HEK293 (cell line): ENCODE measurements around the gene CSPG4.

Experiments used
- GLI4 ChIP-seq: fragments of 450-650 bp; formaldehyde crosslinking; IDR thresholded peaks from 2 replicates; pipeline ENCODE4 v1.5.1; 2016; ENCODE audit warnings: missing biosample characterization, missing genetic modification characterization
- MZF1 ChIP-seq: fragments of 450-650 bp; formaldehyde crosslinking; IDR thresholded peaks from 2 replicates; pipeline ENCODE4 v1.5.1; 2017; ENCODE audit warnings: missing biosample characterization, missing genetic modification characterization, borderline replicate concordance
- SCRT1 ChIP-seq: fragments of 450-650 bp; formaldehyde crosslinking; IDR thresholded peaks from 2 replicates; pipeline ENCODE4 v1.5.1; 2016; ENCODE audit warnings: missing biosample characterization, missing genetic modification characterization, borderline replicate concordance
- SP2 ChIP-seq: fragments of 450-650 bp; formaldehyde crosslinking; IDR thresholded peaks from 2 replicates; pipeline ENCODE4 v1.5.1; 2016; ENCODE audit warnings: missing biosample characterization, missing genetic modification characterization
- TCF7L2 ChIP-seq: IDR thresholded peaks from 2 replicates; pipeline ENCODE4 v1.6.1; 2011; ENCODE audit warnings: low read depth, mild to moderate bottlenecking, inconsistent platforms, low read length, moderate library complexity, borderline replicate concordance
- ZNF10 ChIP-seq: fragments of 450-650 bp; formaldehyde crosslinking; IDR thresholded peaks from 2 replicates; pipeline ENCODE4 v1.5.1; 2017; ENCODE audit warnings: missing biosample characterization, missing genetic modification characterization
- ZNF114 ChIP-seq: fragments of 450-650 bp; formaldehyde crosslinking; IDR thresholded peaks from 2 replicates; pipeline ENCODE4 v1.5.0; 2017; ENCODE audit warnings: missing biosample characterization, missing genetic modification characterization
- ZNF121 ChIP-seq: fragments of 450-650 bp; formaldehyde crosslinking; IDR thresholded peaks from 2 replicates; pipeline ENCODE4 v1.5.1; 2016; ENCODE audit warnings: missing biosample characterization, missing genetic modification characterization
- ZNF157 ChIP-seq: fragments of 450-650 bp; formaldehyde crosslinking; IDR thresholded peaks from 2 replicates; pipeline ENCODE4 v1.5.1; 2016; ENCODE audit warnings: missing biosample characterization, missing genetic modification characterization
- ZNF19 ChIP-seq: fragments of 450-650 bp; formaldehyde crosslinking; IDR thresholded peaks from 2 replicates; pipeline ENCODE4; 2016; ENCODE audit warnings: missing biosample characterization, missing genetic modification characterization, low read depth
- ZNF239 ChIP-seq: fragments of 450-650 bp; formaldehyde crosslinking; IDR thresholded peaks from 2 replicates; pipeline ENCODE4 v1.5.1; 2016; ENCODE audit warnings: missing biosample characterization, missing genetic modification characterization
- ZNF335 ChIP-seq: fragments of 450-650 bp; formaldehyde crosslinking; conservative IDR thresholded peaks from 2 replicates; pipeline ENCODE4 v1.5.1; 2016; ENCODE audit warnings: missing biosample characterization, missing genetic modification characterization
- ZNF366 ChIP-seq: fragments of 450-650 bp; formaldehyde crosslinking; conservative IDR thresholded peaks from 2 replicates; pipeline ENCODE4 v1.5.1; 2016; ENCODE audit warnings: missing biosample characterization, missing genetic modification characterization
- ZNF416 ChIP-seq: fragments of 450-650 bp; formaldehyde crosslinking; IDR thresholded peaks from 2 replicates; pipeline ENCODE4 v1.5.1; 2016; ENCODE audit warnings: missing biosample characterization, missing genetic modification characterization
- ZNF571 ChIP-seq: fragments of 450-650 bp; formaldehyde crosslinking; IDR thresholded peaks from 2 replicates; pipeline ENCODE4 v1.5.0; 2017; ENCODE audit warnings: missing biosample characterization, missing genetic modification characterization
- ZNF624 ChIP-seq: fragments of 450-650 bp; formaldehyde crosslinking; IDR thresholded peaks from 2 replicates; pipeline ENCODE4 v1.5.1; 2017; ENCODE audit warnings: missing biosample characterization, missing genetic modification characterization
- ZNF654 ChIP-seq: fragments of 450-650 bp; formaldehyde crosslinking; IDR thresholded peaks from 2 replicates; pipeline ENCODE4 v1.5.1; 2016; ENCODE audit warnings: low read depth, missing biosample characterization, missing genetic modification characterization
- ZNF707 ChIP-seq: fragments of 450-650 bp; formaldehyde crosslinking; IDR thresholded peaks from 2 replicates; pipeline ENCODE4 v1.5.1; 2016; ENCODE audit warnings: missing biosample characterization, missing genetic modification characterization
- ZNF776 ChIP-seq: fragments of 450-650 bp; formaldehyde crosslinking; IDR thresholded peaks from 2 replicates; pipeline ENCODE4 v1.5.0; 2017; ENCODE audit warnings: missing biosample characterization, missing genetic modification characterization, borderline replicate concordance
- ZNF792 ChIP-seq: fragments of 450-650 bp; formaldehyde crosslinking; IDR thresholded peaks from 2 replicates; pipeline ENCODE4 v1.5.1; 2016; ENCODE audit warnings: missing biosample characterization, missing genetic modification characterization
- ZSCAN30 ChIP-seq: fragments of 450-650 bp; IDR thresholded peaks from 2 replicates; pipeline ENCODE4 v1.5.1; 2018; ENCODE audit warnings: missing biosample characterization, mild to moderate bottlenecking, missing genetic modification characterization, moderate library complexity
- TF ChIP-seq, protein P1 (sequence below): fragments of 450-650 bp; formaldehyde crosslinking; IDR thresholded peaks from 2 replicates; pipeline ENCODE4 v1.5.1; 2016; ENCODE audit warnings: missing biosample characterization, missing genetic modification characterization
- TF ChIP-seq, protein P2 (sequence below): fragments of 450-650 bp; formaldehyde crosslinking; conservative IDR thresholded peaks from 2 replicates; pipeline ENCODE4 v1.5.1; 2016; ENCODE audit warnings: low read depth, missing biosample characterization, missing genetic modification characterization
- TF ChIP-seq, protein P3 (sequence below): fragments of 450-650 bp; IDR thresholded peaks from 2 replicates; pipeline ENCODE4 v1.5.1; 2018; ENCODE audit warnings: missing biosample characterization, missing genetic modification characterization
- TF ChIP-seq, protein P4 (sequence below): fragments of 450-650 bp; formaldehyde crosslinking; IDR thresholded peaks from 2 replicates; pipeline ENCODE4 v1.5.1; 2016; ENCODE audit warnings: missing biosample characterization, missing genetic modification characterization
- TF ChIP-seq, protein P5 (sequence below): fragments of 450-650 bp; IDR thresholded peaks from 2 replicates; pipeline ENCODE4 v1.5.1; 2018; ENCODE audit warnings: missing biosample characterization, mild to moderate bottlenecking, missing genetic modification characterization

Gene CSPG4

DNA sequence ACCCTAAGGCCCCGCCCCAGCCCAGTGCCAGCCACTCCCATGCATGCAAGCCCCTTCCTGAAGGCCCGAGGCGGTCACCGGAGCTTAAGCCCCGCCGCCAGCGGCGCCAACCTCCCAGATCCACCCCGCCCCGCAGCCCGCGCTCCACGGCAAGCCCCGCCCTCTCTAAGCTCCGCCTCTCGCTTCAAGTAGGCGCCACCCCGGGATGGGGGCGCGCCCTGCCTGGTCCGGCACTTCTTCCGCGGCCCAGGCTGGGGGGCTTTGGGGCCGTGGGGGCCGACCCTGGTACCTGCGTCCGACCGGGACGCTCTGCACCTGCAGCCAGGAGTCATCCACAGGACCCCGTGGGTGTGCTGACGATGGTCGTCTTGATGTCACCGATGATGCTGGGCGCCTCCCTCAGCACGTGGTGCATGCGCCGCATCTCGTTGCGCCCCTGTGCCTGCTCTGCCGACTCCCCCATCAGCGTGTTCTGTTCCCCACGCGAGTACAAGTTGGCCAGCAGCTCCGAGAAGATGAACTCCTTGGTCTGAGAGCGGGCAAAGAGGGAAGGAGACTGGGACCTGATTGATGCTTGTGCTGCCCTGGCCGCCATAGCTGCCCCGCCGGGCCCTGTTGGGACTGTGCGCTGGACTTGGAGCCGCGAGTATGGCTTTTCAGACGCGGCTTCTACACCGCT lies 26.1 kb upstream of the CSPG4 start (continued):
- no peak for TF ChIP-seq ZNF114 (tag by site-specific recombination)
- TF ChIP-seq ZNF335 (tag by site-specific recombination) = peak; percentile 95
- TF ChIP-seq ZNF366 (tag by site-specific recombination) = no peak
- TF ChIP-seq ZNF654 = no peak
- peak; percentile 94 for TF ChIP-seq SP2 (tag by site-specific recombination)
- no peak; the same call in 1 of the 2 replicates for TF ChIP-seq ZNF121 (tag by site-specific recombination)
- TF ChIP-seq ZNF624 = no peak
- TF ChIP-seq, protein P1, sequence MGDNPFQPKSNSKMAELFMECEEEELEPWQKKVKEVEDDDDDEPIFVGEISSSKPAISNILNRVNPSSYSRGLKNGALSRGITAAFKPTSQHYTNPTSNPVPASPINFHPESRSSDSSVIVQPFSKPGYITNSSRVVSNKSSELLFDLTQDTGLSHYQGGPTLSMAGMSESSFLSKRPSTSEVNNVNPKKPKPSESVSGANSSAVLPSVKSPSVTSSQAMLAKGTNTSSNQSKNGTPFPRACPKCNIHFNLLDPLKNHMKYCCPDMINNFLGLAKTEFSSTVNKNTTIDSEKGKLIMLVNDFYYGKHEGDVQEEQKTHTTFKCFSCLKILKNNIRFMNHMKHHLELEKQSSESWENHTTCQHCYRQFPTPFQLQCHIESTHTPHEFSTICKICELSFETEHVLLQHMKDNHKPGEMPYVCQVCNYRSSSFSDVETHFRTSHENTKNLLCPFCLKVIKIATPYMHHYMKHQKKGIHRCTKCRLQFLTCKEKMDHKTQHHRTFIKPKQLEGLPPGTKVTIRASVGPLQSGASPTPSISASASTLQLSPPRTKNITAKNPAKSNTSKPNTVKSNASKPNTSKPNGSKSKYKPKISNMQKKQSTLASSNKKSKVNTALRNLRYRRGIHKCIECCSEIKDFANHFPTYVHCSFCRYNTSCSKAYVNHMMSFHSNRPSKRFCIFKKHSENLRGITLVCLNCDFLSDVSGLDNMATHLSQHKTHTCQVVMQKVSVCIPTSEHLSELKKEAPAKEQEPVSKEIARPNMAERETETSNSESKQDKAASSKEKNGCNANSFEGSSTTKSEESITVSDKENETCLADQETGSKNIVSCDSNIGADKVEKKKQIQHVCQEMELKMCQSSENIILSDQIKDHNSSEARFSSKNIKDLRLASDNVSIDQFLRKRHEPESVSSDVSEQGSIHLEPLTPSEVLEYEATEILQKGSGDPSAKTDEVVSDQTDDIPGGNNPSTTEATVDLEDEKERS (tag by site-specific recombination) = no peak
- no peak for TF ChIP-seq MZF1
- TF ChIP-seq ZNF416 = no peak; the same call in 1 of the 2 replicates
- TF ChIP-seq ZNF239 = no peak
- TF ChIP-seq, protein P2, sequence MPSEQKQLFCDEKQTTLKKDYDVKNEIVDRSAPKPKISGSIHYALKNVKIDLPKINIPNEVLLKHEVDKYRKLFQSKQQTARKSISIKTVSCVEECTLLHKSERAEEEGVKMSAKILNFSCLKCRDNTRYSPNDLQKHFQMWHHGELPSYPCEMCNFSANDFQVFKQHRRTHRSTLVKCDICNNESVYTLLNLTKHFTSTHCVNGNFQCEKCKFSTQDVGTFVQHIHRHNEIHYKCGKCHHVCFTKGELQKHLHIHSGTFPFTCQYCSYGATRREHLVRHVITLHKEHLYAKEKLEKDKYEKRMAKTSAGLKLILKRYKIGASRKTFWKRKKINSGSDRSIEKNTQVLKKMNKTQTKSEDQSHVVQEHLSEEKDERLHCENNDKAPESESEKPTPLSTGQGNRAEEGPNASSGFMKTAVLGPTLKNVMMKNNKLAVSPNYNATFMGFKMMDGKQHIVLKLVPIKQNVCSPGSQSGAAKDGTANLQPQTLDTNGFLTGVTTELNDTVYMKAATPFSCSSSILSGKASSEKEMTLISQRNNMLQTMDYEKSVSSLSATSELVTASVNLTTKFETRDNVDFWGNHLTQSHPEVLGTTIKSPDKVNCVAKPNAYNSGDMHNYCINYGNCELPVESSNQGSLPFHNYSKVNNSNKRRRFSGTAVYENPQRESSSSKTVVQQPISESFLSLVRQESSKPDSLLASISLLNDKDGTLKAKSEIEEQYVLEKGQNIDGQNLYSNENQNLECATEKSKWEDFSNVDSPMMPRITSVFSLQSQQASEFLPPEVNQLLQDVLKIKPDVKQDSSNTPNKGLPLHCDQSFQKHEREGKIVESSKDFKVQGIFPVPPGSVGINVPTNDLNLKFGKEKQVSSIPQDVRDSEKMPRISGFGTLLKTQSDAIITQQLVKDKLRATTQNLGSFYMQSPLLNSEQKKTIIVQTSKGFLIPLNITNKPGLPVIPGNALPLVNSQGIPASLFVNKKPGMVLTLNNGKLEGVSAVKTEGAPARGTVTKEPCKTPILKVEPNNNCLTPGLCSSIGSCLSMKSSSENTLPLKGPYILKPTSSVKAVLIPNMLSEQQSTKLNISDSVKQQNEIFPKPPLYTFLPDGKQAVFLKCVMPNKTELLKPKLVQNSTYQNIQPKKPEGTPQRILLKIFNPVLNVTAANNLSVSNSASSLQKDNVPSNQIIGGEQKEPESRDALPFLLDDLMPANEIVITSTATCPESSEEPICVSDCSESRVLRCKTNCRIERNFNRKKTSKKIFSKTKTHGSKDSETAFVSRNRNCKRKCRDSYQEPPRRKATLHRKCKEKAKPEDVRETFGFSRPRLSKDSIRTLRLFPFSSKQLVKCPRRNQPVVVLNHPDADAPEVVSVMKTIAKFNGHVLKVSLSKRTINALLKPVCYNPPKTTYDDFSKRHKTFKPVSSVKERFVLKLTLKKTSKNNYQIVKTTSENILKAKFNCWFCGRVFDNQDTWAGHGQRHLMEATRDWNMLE (tag by site-specific recombination) = no peak
- TF ChIP-seq, protein P3, sequence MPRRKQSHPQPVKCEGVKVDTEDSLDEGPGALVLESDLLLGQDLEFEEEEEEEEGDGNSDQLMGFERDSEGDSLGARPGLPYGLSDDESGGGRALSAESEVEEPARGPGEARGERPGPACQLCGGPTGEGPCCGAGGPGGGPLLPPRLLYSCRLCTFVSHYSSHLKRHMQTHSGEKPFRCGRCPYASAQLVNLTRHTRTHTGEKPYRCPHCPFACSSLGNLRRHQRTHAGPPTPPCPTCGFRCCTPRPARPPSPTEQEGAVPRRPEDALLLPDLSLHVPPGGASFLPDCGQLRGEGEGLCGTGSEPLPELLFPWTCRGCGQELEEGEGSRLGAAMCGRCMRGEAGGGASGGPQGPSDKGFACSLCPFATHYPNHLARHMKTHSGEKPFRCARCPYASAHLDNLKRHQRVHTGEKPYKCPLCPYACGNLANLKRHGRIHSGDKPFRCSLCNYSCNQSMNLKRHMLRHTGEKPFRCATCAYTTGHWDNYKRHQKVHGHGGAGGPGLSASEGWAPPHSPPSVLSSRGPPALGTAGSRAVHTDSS (tag by site-specific recombination) = no peak
- no peak for TF ChIP-seq TCF7L2
- no peak for TF ChIP-seq ZNF19 (tag by site-specific recombination)
- TF ChIP-seq, protein P4, sequence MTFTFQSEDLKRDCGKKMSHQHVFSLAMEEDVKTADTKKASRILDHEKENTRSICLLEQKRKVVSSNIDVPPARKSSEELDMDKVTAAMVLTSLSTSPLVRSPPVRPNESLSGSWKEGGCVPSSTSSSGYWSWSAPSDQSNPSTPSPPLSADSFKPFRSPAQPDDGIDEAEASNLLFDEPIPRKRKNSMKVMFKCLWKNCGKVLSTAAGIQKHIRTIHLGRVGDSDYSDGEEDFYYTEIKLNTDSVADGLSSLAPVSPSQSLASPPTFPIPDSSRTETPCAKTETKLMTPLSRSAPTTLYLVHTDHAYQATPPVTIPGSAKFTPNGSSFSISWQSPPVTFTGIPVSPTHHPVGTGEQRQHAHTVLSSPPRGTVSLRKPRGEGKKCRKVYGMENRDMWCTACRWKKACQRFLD = no peak
- TF ChIP-seq ZNF571 (tag by site-specific recombination) = no peak
- TF ChIP-seq ZNF792 (tag by site-specific recombination) = no peak
- TF ChIP-seq GLI4 (tag by site-specific recombination) = no peak
- no peak for TF ChIP-seq SCRT1 (tag by site-specific recombination)
- TF ChIP-seq ZNF157 (tag by site-specific recombination) = no peak
- peak; percentile 38; the same call in 1 of the 2 replicates for TF ChIP-seq ZNF10 (tag by site-specific recombination)
- TF ChIP-seq ZSCAN30 = peak; percentile 60; the same call in 1 of the 2 replicates
- TF ChIP-seq, protein P5, sequence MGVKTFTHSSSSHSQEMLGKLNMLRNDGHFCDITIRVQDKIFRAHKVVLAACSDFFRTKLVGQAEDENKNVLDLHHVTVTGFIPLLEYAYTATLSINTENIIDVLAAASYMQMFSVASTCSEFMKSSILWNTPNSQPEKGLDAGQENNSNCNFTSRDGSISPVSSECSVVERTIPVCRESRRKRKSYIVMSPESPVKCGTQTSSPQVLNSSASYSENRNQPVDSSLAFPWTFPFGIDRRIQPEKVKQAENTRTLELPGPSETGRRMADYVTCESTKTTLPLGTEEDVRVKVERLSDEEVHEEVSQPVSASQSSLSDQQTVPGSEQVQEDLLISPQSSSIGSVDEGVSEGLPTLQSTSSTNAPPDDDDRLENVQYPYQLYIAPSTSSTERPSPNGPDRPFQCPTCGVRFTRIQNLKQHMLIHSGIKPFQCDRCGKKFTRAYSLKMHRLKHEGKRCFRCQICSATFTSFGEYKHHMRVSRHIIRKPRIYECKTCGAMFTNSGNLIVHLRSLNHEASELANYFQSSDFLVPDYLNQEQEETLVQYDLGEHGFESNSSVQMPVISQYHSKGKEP (tag by site-specific recombination) = no peak
- no peak for TF ChIP-seq ZNF776
- TF ChIP-seq ZNF707 = no peak
